Uterus (tissue), 2 donors: ENCODE results near the gene CD46.

Experiments used
- CTCF ChIP-seq, 4 experiments: fragments of 200-600 bp in 2 of 4; fragments of 450-650 bp in 2 of 4; sonication (generic) in 2 of 4; IDR thresholded peaks; one replicate each; pipeline ENCODE4 v1.5.1; 2016 to 2019; ENCODE audit warnings: antibody characterized with exemption in 4 of 4, mild to moderate bottlenecking in 2 of 4, moderate library complexity in 1 of 4
- POLR2A ChIP-seq, 2 donors: fragments of 450-650 bp; IDR thresholded peaks; one replicate each; pipeline ENCODE4 v1.6.1; 2016; ENCODE audit warnings: antibody characterized with exemption in 2 of 2, mild to moderate bottlenecking in 1 of 2, moderate library complexity in 1 of 2

- TF ChIP-seq CTCF (IDR thresholded peaks at IDR 0.05) (no peak), POLR2A (IDR thresholded peaks at IDR 0.05) (no peak)
These were observed 62.1 kb downstream of the CD46 start for GRCh38 chr1:207813946-207814345.
